ENCODE measurements around the gene POLL. TPM values are rescaled to one million over a fixed set of nuclear protein-coding genes. Genes with fewer than 3 reads are reported as not detected.

POLL gene
- total and polyA plus RNA-seq, 2 experiments from 2014 or later: 17.3 to 24.3 TPM

DNA sequence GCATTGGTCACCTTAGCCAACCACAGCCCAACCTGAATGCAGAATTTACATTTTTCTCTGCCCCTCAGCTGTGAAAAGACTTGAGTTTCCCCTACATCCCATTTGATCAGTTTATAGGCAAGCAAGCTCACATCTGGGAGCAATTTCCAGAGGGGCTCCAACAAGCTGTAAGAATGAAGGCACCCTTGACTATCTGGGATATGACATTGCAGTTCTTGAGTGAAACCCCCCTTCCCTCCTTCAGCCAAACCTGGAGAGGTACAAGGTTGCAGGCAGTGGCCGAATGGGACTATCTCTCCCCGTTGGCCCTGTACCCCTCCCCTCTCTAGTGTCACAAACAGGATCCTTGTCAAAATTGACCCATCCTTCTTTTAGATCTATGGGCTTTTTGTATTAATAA, 30.5 kb downstream of the POLL start (continued):
- TF ChIP-seq ZNF462 (CRISPR knock-in tag; IDR thresholded peaks at IDR 0.05): no peak
- TF ChIP-seq, protein P1, sequence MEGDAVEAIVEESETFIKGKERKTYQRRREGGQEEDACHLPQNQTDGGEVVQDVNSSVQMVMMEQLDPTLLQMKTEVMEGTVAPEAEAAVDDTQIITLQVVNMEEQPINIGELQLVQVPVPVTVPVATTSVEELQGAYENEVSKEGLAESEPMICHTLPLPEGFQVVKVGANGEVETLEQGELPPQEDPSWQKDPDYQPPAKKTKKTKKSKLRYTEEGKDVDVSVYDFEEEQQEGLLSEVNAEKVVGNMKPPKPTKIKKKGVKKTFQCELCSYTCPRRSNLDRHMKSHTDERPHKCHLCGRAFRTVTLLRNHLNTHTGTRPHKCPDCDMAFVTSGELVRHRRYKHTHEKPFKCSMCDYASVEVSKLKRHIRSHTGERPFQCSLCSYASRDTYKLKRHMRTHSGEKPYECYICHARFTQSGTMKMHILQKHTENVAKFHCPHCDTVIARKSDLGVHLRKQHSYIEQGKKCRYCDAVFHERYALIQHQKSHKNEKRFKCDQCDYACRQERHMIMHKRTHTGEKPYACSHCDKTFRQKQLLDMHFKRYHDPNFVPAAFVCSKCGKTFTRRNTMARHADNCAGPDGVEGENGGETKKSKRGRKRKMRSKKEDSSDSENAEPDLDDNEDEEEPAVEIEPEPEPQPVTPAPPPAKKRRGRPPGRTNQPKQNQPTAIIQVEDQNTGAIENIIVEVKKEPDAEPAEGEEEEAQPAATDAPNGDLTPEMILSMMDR (conservative IDR thresholded peaks at IDR 0.05; ENCODE audit: low read depth in 2 of 2): no peak
- TF ChIP-seq, protein P2, sequence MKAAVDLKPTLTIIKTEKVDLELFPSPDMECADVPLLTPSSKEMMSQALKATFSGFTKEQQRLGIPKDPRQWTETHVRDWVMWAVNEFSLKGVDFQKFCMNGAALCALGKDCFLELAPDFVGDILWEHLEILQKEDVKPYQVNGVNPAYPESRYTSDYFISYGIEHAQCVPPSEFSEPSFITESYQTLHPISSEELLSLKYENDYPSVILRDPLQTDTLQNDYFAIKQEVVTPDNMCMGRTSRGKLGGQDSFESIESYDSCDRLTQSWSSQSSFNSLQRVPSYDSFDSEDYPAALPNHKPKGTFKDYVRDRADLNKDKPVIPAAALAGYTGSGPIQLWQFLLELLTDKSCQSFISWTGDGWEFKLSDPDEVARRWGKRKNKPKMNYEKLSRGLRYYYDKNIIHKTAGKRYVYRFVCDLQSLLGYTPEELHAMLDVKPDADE (IDR thresholded peaks at IDR 0.05): no peak

GRCh38 chr10:101552442-101552841, 35.6 kb downstream of the POLL start:
- no peaks in the 10 kb centered on the region for H3K9me2 ChIP-seq (ENCODE audit: insufficient read depth)
- H3K79me2 ChIP-seq (replicated peaks; ENCODE audit: insufficient read depth): no peaks in the 10 kb centered on the region
- Mint-ChIP-seq H3K36me3 (ENCODE audit: low read depth) (no peaks in the 10 kb centered on the region; the same call in 2 of the 3 replicates), H3K27me3 (ENCODE audit: insufficient read depth, low read depth, poor library complexity) (peaks cover 2% of the 10 kb centered on the region), H3K27ac (no peak overlapping the region), H3K9me3 (no peaks in the 10 kb centered on the region; the same call in 2 of the 3 replicates), H3K4me1 (no peaks in the 10 kb centered on the region), H3K4me3 (no peak overlapping the region)
- no peaks in the 10 kb centered on the region for H4K20me1 ChIP-seq (replicated peaks; ENCODE audit: insufficient read depth)
- ATAC-seq (no peak), DNase-seq (ENCODE audit: low spot score) (no peak)
- no peak overlapping the region for H3K27ac ChIP-seq (ENCODE audit: low read depth)
- no peak overlapping the region for H3K4me3 ChIP-seq
- TF ChIP-seq EZH2phosphoT487 (IDR thresholded peaks at IDR 0.05; ENCODE audit: unreplicated experiment) (no peak), REST (IDR thresholded peaks at IDR 0.05; ENCODE audit: unreplicated experiment) (no peak), JUNB (IDR thresholded peaks at IDR 0.05; ENCODE audit: unreplicated experiment) (no peak), STAT1 (IDR thresholded peaks at IDR 0.05; ENCODE audit: unreplicated experiment) (no peak), NANOG (IDR thresholded peaks at IDR 0.05; ENCODE audit: borderline replicate concordance) (no peak), EZH2 (IDR thresholded peaks at IDR 0.05; ENCODE audit: low read depth, unreplicated experiment) (no peak), ZNF331 (CRISPR knock-in tag; IDR thresholded peaks at IDR 0.05; ENCODE audit: low read depth) (no peak), POLR2AphosphoS5 (IDR thresholded peaks at IDR 0.05; ENCODE audit: low read depth) (no peak)
- no peaks in the 10 kb centered on the region for H3F3A ChIP-seq (replicated peaks; ENCODE audit: low read depth)
- H3K36me3 ChIP-seq (ENCODE audit: insufficient read depth): no peaks in the 10 kb centered on the region
- no peak overlapping the region for H3K4me2 ChIP-seq
- H2AFZ ChIP-seq: no peak overlapping the region
- H3K27me3 ChIP-seq (ENCODE audit: insufficient read depth): no peaks in the 10 kb centered on the region
- H3K4me1 ChIP-seq (ENCODE audit: insufficient read depth): no peaks in the 10 kb centered on the region

All from GM23338 (cell line).